K562 (cell line): ENCODE results near the gene POLR1D. TPM values are rescaled to one million over a fixed set of nuclear protein-coding genes. Genes with fewer than 3 reads are reported as not detected.

Experiments used
- ATF7 ChIP-seq: fragments of 450-650 bp; IDR thresholded peaks from 2 replicates; pipeline ENCODE4 v1.7.1; 2014; ENCODE audit warnings: mild to moderate bottlenecking, moderate library complexity
- BRCA1 ChIP-seq, 2 experiments: fragments of 450-650 bp in 1 of 2; sonication (generic) in 1 of 2; formaldehyde crosslinking in 1 of 2; IDR thresholded peaks; 2 replicates each; pipeline versions ENCODE4 v1.5.0 to v1.6.1; 2017 to 2020; ENCODE audit warnings: mild to moderate bottlenecking in 1 of 2, missing genetic modification reagents in 1 of 2
- CUX1 ChIP-seq: fragments of 200-800 bp; sonication (Bioruptor generic); IDR thresholded peaks from 2 replicates; pipeline ENCODE4 v1.6.1; 2016; ENCODE audit warnings: missing genetic modification characterization, missing compliant biosample characterization
- NFRKB ChIP-seq: fragments of 450-650 bp; IDR thresholded peaks from 2 replicates; pipeline ENCODE4 v1.6.1; 2016; ENCODE audit warnings: low read depth
- NR2C1 ChIP-seq, 2 experiments: fragments of 450-650 bp; IDR thresholded peaks; 2 replicates each; pipeline ENCODE4 v1.6.1; 2017; ENCODE audit warnings: mild to moderate bottlenecking in 2 of 2, antibody characterized with exemption in 1 of 2, inconsistent platforms in 1 of 2, missing compliant biosample characterization in 1 of 2, missing genetic modification characterization in 1 of 2
- PML ChIP-seq: IDR thresholded peaks from 2 replicates; pipeline ENCODE4 v1.6.1; 2012; ENCODE audit warnings: low read length, inconsistent platforms
- REST ChIP-seq, 2 experiments: fragments of 450-650 bp; formaldehyde crosslinking in 1 of 2; IDR thresholded peaks; 2 replicates each; pipeline versions ENCODE4 v1.4.0 to v1.6.1; 2014 to 2020; ENCODE audit warnings: mild to moderate bottlenecking in 2 of 2, borderline replicate concordance in 1 of 2, low read depth in 1 of 2
- USF1 ChIP-seq: sonication (generic); formaldehyde crosslinking; IDR thresholded peaks from 2 replicates; pipeline ENCODE4 v1.9.0; 2022; ENCODE audit warnings: mild to moderate bottlenecking, missing genetic modification reagents
- ZNF184 ChIP-seq: sonication (generic); formaldehyde crosslinking; IDR thresholded peaks from 2 replicates; pipeline ENCODE4 v1.5.0; 2020; ENCODE audit warnings: missing genetic modification reagents
- ZNF785 ChIP-seq: fragments of 250-450 bp; sonication (Bioruptor Pico); IDR thresholded peaks from 2 replicates; pipeline ENCODE4 v1.4.0; 2020; ENCODE audit warnings: mild to moderate bottlenecking
- polyA plus RNA-seq, 8 experiments: library from polyadenylated mRNA; depleted of rRNA in 4 of 8; stranded (reverse) in 5 of 8; unstranded in 3 of 8; fragments of >200 nt; fragmentation: Nextera tagmentation in 2 of 8; fragmentation: Illumina TruSeq in 1 of 8; extraction: Ambion mirVana in 2 of 8; extraction: Trizol in 1 of 8; gene quantifications; 2 replicates each; pipeline versions ENCODE4 v1.2.1 to v1.2.3, GENCODE V29; 2011 to 2014; ENCODE audit warnings: inconsistent platforms in 1 of 8, missing spikeins in 1 of 8
- total RNA-seq, 7 experiments: library from RNA; depleted of rRNA in 6 of 7; stranded (reverse); fragments of >200 nt in 6 of 7; fragmentation: Illumina TruSeq in 2 of 7; extraction: Trizol in 2 of 7; gene quantifications; 2 replicates each; pipeline versions ENCODE4 v1.2.1 to v1.2.3, GENCODE V29; 2011 to 2021; ENCODE audit warnings: low replicate concordance in 1 of 7

Gene POLR1D
- total and polyA plus RNA-seq, 9 of the 15 experiments (the other 6 are each of a cell fraction or from before 2014, with no cell fraction given): 107 to 188 (median 145) TPM

- TF ChIP-seq USF1 (CRISPR knock-in tag) (no peak), BRCA1 (IDR thresholded peaks at IDR 0.05) (no peak), BRCA1 (CRISPR knock-in tag; IDR thresholded peaks at IDR 0.05) (no peak), ATF7 (no peak), CUX1 (CRISPR knock-in tag) (no peak), ZNF184 (CRISPR knock-in tag) (no peak), NFRKB (no peak), REST (IDR thresholded peaks at IDR 0.05; ENCODE audit: borderline replicate concordance) (peak; percentile 6; the same call in 1 of the 2 replicates), REST (CRISPR knock-in tag; IDR thresholded peaks at IDR 0.05; ENCODE audit: low read depth) (no peak), NR2C1 (IDR thresholded peaks at IDR 0.05) (no peak), NR2C1 (tag; IDR thresholded peaks at IDR 0.05) (no peak), ZNF785 (CRISPR knock-in tag) (no peak), PML (no peak)
These were observed 43.6 kb downstream of the POLR1D start (continued) for GRCh38 chr13:27665333-27665732.
